ENCODE results near the gene ADAMTS14.

The ADAMTS14 gene

GRCh38 chr10:70753026-70753663 lies 80.8 kb downstream of the ADAMTS14 start:
- no peak for TF ChIP-seq CTCF (IDR thresholded peaks at IDR 0.05; ENCODE audit: low read length, missing control alignments)

GRCh38 chr10:70753841-70754621 lies 81.7 kb downstream of the ADAMTS14 start:
- no peak overlapping the region for H3K4me3 ChIP-seq (replicated peaks; ENCODE audit: low read depth, low read length)
- TF ChIP-seq CTCF (IDR thresholded peaks at IDR 0.05; ENCODE audit: low read length, missing control alignments): no peak
- DNase-seq (ENCODE audit: low read depth): peak; percentile 27

More at GRCh38 chr10:70753026-70753663, 80.8 kb downstream of the ADAMTS14 start:
- no peak for DNase-seq (ENCODE audit: low read depth)
- H3K4me3 ChIP-seq (replicated peaks; ENCODE audit: low read depth, low read length): no peak overlapping the region

GRCh38 chr10:70756700-70757360 lies 84.5 kb downstream of the ADAMTS14 start:
- no peak overlapping the region for H3K4me3 ChIP-seq (replicated peaks; ENCODE audit: low read depth, low read length)
- DNase-seq (ENCODE audit: low read depth): no peak
- no peak for TF ChIP-seq CTCF (IDR thresholded peaks at IDR 0.05; ENCODE audit: low read length, missing control alignments)

- DNase-seq (ENCODE audit: low read depth): no peak
- no peak overlapping the region for H3K4me3 ChIP-seq (replicated peaks; ENCODE audit: low read depth, low read length)
- TF ChIP-seq CTCF (IDR thresholded peaks at IDR 0.05; ENCODE audit: low read length, missing control alignments): no peak
Measured at GRCh38 chr10:70757856-70758255, 85.5 kb downstream of the ADAMTS14 start.

- peak; percentile 74 for TF ChIP-seq CTCF (IDR thresholded peaks at IDR 0.05; ENCODE audit: low read length, missing control alignments)
- H3K4me3 ChIP-seq (replicated peaks; ENCODE audit: low read depth, low read length): no peak overlapping the region
- DNase-seq (ENCODE audit: low read depth): peak; percentile 77
Measured at GRCh38 chr10:70758757-70759514, 86.6 kb downstream of the ADAMTS14 start.

- no peak overlapping the region for H3K4me3 ChIP-seq (replicated peaks; ENCODE audit: low read depth, low read length)
- no peak for DNase-seq (ENCODE audit: low read depth)
- no peak for TF ChIP-seq CTCF (IDR thresholded peaks at IDR 0.05; ENCODE audit: low read length, missing control alignments)
Measured at GRCh38 chr10:70759781-70760180, 87.5 kb downstream of the ADAMTS14 start.
